ENCODE results near the gene VSIG2.
A peak's percentile ranks its signal among the peaks of the same experiment; 100 is the strongest.

Gene VSIG2

DNA sequence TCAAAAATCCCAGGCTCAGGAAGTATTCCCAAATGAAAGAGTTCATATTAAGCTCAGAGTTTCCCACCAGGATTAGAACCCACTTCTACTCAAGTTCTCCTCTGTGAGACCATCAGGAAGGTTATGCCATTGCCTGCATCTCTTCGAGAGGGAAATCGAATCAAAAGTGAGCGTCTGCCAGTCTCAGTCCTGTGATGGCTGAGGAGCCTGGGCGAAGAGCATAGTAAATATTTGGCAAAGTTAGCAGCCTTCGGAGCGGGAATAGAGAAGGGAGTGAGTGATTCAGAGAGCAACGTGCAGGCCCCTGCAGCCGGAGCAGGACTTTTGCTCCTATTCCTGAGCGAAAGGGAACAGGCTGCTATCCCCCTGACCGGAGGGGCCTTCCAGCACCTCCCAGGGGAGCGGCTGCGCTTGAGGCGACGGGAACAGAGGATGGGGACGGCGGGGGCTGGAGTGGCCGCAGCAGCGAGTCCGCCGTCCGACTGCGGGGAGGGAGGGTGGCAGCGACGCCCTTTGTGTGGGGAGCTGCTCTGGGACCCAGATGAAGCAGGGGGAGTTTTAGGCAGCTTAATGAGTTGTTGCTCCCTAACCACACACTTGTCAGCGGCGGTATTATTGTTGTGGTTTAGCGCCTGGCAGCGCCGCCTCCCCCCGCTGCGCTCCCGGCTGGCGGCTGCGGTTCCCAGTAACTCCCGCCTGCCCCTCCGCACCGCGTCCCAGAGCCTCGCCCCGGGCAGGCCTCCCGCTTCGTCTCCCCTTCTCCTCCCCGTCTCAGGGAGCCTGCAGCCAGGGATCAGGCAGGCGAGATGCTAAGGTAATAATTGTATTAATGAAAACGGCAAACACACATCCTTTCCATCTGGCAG, 34.0 kb downstream of the VSIG2 start:
- no peak for DNase-seq (ENCODE audit: low read depth in 1 of 2, low spot score in 1 of 2)
- Histone ChIP-seq H3K4me3 (replicated peaks; ENCODE audit: insufficient read depth, low read length) (peak overlapping the region; percentile 4; the same call in 1 of the 2 replicates), H3K27me3 (ENCODE audit: insufficient read depth, poor library complexity, severe bottlenecking) (peaks cover 37% of the 10 kb centered on the region), H3K27ac (replicated peaks) (no peak overlapping the region)
- TF ChIP-seq, protein P1, sequence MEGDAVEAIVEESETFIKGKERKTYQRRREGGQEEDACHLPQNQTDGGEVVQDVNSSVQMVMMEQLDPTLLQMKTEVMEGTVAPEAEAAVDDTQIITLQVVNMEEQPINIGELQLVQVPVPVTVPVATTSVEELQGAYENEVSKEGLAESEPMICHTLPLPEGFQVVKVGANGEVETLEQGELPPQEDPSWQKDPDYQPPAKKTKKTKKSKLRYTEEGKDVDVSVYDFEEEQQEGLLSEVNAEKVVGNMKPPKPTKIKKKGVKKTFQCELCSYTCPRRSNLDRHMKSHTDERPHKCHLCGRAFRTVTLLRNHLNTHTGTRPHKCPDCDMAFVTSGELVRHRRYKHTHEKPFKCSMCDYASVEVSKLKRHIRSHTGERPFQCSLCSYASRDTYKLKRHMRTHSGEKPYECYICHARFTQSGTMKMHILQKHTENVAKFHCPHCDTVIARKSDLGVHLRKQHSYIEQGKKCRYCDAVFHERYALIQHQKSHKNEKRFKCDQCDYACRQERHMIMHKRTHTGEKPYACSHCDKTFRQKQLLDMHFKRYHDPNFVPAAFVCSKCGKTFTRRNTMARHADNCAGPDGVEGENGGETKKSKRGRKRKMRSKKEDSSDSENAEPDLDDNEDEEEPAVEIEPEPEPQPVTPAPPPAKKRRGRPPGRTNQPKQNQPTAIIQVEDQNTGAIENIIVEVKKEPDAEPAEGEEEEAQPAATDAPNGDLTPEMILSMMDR (IDR thresholded peaks at IDR 0.05; ENCODE audit: insufficient read depth, low read length): no peak
- TF ChIP-seq POLR2AphosphoS5 (IDR thresholded peaks at IDR 0.05; ENCODE audit: low read depth) (peak; percentile 51; the same call in 1 of the 2 replicates), SPI1 (IDR thresholded peaks at IDR 0.05; ENCODE audit: borderline replicate concordance, low read depth) (no peak)

DNA sequence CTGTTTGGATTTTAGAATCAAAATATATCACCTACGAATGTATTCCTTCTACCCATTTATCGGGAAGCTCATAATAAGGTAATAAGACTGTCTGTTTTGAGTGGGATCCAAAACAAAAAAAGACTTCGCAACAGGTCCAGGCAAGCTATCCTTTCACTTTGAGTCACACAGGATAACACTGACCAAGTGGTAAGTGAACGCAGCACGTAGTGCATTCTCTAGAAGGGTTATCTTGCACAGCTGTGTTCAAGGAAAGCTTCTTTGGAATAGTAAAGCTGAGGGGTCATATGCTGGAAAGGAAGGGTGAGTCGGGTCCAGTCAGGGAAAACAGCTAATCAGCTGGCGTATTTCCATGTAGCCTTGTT, 34.7 kb downstream of the VSIG2 start:
- TF ChIP-seq, protein P1 (IDR thresholded peaks at IDR 0.05; ENCODE audit: insufficient read depth, low read length): no peak
- TF ChIP-seq POLR2AphosphoS5 (IDR thresholded peaks at IDR 0.05; ENCODE audit: low read depth) (no peak), SPI1 (IDR thresholded peaks at IDR 0.05; ENCODE audit: borderline replicate concordance, low read depth) (no peak), GABPA (IDR thresholded peaks at IDR 0.05; ENCODE audit: low read depth) (no peak)
- TF ChIP-seq, protein P2, sequence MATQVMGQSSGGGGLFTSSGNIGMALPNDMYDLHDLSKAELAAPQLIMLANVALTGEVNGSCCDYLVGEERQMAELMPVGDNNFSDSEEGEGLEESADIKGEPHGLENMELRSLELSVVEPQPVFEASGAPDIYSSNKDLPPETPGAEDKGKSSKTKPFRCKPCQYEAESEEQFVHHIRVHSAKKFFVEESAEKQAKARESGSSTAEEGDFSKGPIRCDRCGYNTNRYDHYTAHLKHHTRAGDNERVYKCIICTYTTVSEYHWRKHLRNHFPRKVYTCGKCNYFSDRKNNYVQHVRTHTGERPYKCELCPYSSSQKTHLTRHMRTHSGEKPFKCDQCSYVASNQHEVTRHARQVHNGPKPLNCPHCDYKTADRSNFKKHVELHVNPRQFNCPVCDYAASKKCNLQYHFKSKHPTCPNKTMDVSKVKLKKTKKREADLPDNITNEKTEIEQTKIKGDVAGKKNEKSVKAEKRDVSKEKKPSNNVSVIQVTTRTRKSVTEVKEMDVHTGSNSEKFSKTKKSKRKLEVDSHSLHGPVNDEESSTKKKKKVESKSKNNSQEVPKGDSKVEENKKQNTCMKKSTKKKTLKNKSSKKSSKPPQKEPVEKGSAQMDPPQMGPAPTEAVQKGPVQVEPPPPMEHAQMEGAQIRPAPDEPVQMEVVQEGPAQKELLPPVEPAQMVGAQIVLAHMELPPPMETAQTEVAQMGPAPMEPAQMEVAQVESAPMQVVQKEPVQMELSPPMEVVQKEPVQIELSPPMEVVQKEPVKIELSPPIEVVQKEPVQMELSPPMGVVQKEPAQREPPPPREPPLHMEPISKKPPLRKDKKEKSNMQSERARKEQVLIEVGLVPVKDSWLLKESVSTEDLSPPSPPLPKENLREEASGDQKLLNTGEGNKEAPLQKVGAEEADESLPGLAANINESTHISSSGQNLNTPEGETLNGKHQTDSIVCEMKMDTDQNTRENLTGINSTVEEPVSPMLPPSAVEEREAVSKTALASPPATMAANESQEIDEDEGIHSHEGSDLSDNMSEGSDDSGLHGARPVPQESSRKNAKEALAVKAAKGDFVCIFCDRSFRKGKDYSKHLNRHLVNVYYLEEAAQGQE (IDR thresholded peaks at IDR 0.05; ENCODE audit: insufficient replicate concordance, low read depth): no peak
- no peak overlapping the region for H3K27ac ChIP-seq (replicated peaks)
- no peak for DNase-seq (ENCODE audit: low read depth in 1 of 2, low spot score in 1 of 2)
- no peak overlapping the region for H3K4me3 ChIP-seq (replicated peaks; ENCODE audit: insufficient read depth, low read length)
- H3K27me3 ChIP-seq (ENCODE audit: insufficient read depth, poor library complexity, severe bottlenecking): peaks cover 37% of the 10 kb centered on the region

DNA sequence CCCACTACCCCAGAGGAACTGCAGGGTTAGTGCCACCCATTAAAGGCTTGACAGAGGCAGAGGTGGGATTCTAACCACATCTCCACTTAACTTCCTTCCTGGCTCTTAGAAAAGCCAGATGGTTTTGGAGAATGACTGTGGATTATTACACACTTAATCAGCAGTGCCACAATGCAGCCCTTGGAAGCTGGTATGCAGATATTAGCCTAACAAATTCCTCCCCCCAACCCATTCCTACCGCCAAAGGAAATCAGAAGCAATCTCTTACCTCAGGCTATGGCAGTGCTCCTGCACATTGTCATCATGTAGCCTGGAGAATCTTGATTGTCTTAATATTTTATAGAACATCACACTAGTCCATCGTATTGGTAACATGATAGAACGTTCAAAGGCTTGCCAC, 35.5 kb downstream of the VSIG2 start:
- peaks cover 37% of the 10 kb centered on the region for H3K27me3 ChIP-seq (ENCODE audit: insufficient read depth, poor library complexity, severe bottlenecking)
- no peak for DNase-seq (ENCODE audit: low read depth in 1 of 2, low spot score in 1 of 2)

DNA sequence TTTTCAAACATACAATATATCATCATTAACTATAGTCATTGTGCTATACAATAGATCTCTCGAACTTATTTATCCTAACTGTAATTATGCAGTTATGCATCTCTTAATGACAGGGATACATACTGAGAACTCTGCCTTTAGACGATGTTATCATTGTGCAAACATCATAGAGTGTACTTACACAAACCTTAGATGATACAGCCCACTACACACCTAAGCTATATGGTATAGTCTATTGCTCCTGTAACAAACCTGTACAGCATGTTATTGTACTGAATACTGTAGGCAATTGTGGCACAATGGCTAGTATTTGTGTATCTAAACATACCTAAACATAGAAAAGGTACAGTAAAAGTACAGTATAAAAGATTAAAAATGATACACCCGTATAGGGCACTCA, 39.7 kb downstream of the VSIG2 start:
- no peak for TF ChIP-seq SPI1 (IDR thresholded peaks at IDR 0.05; ENCODE audit: borderline replicate concordance, low read depth)
- TF ChIP-seq POLR2AphosphoS5 (IDR thresholded peaks at IDR 0.05; ENCODE audit: low read depth): no peak
- TF ChIP-seq GABPA (IDR thresholded peaks at IDR 0.05; ENCODE audit: low read depth): no peak
- TF ChIP-seq, protein P2 (IDR thresholded peaks at IDR 0.05; ENCODE audit: insufficient replicate concordance, low read depth): no peak
- TF ChIP-seq, protein P1 (IDR thresholded peaks at IDR 0.05; ENCODE audit: insufficient read depth, low read length): no peak
- H3K27ac ChIP-seq (replicated peaks): no peak overlapping the region
- H3K4me3 ChIP-seq (replicated peaks; ENCODE audit: insufficient read depth, low read length): no peak overlapping the region
- H3K27me3 ChIP-seq (ENCODE audit: insufficient read depth, poor library complexity, severe bottlenecking): peaks cover 11% of the 10 kb centered on the region
- no peak for DNase-seq (ENCODE audit: low read depth in 1 of 2, low spot score in 1 of 2)

More for the DNA sequence above, 35.5 kb downstream of the VSIG2 start:
- Histone ChIP-seq H3K4me3 (replicated peaks; ENCODE audit: insufficient read depth, low read length) (no peak overlapping the region), H3K27ac (replicated peaks) (no peak overlapping the region)
- TF ChIP-seq, protein P2 (IDR thresholded peaks at IDR 0.05; ENCODE audit: insufficient replicate concordance, low read depth): no peak

All from HL-60 (cell line).